Osteocyte (in vitro differentiated cells): Measurements from ENCODE around the gene MYH14. TPM values are rescaled to one million over a fixed set of nuclear protein-coding genes. Genes with fewer than 3 reads are reported as not detected.

Experiments
- DNase-seq: peaks from one replicate; pipeline ENCODE4 v3.0.0; 2021; ENCODE audit warnings: mixed read lengths; ENCODE audit not compliant: unreplicated experiment; ENCODE audit errors: extremely low spot score
- H3K27ac Mint-ChIP-seq: one replicate; pipeline ENCODE4 v1.8.0; 2021; ENCODE audit warnings: mild to moderate bottlenecking, mixed read lengths; ENCODE audit not compliant: unreplicated experiment
- H3K27me3 Mint-ChIP-seq: one replicate; pipeline ENCODE4 v1.8.0; 2021; ENCODE audit warnings: mixed read lengths; ENCODE audit not compliant: unreplicated experiment
- H3K36me3 Mint-ChIP-seq: one replicate; pipeline ENCODE4 v1.8.0; 2021; ENCODE audit warnings: mixed read lengths; ENCODE audit not compliant: unreplicated experiment
- H3K4me1 Mint-ChIP-seq: one replicate; pipeline ENCODE4 v1.8.0; 2021; ENCODE audit warnings: mixed read lengths; ENCODE audit not compliant: unreplicated experiment
- H3K4me3 Mint-ChIP-seq: one replicate; pipeline ENCODE4 v1.8.0; 2021; ENCODE audit warnings: mild to moderate bottlenecking, moderate library complexity, mixed read lengths; ENCODE audit not compliant: unreplicated experiment
- H3K9me3 Mint-ChIP-seq: one replicate; pipeline ENCODE4 v1.8.0; 2021; ENCODE audit warnings: mixed read lengths; ENCODE audit not compliant: unreplicated experiment
- CTCF ChIP-seq: fragments of 200-600 bp; sonication (generic); IDR thresholded peaks from 2 replicates; pipeline ENCODE4 v1.5.0; 2021; ENCODE audit warnings: antibody characterized with exemption, mild to moderate bottlenecking, moderate library complexity
- total RNA-seq: library from RNA; stranded (reverse); gene quantifications from 2 replicates; pipeline ENCODE4 v1.2.1, GENCODE V29; 2021

The MYH14 gene
- total RNA-seq, 1 donor from 2014 or later, result not detected

GRCh38 chr19:50277966-50278580 lies 74.7 kb downstream of the MYH14 start:
- H3K27me3 Mint-ChIP-seq, result no peaks in the 10 kb centered on the region
- DNase-seq, result no peak
- no peak for TF ChIP-seq CTCF
- H3K36me3 Mint-ChIP-seq, result no peaks in the 10 kb centered on the region
- no peak overlapping the region for H3K27ac Mint-ChIP-seq
- H3K4me3 Mint-ChIP-seq, result no peak overlapping the region
- no peaks in the 10 kb centered on the region for H3K4me1 Mint-ChIP-seq
- H3K9me3 Mint-ChIP-seq, result no peaks in the 10 kb centered on the region

GRCh38 chr19:50280074-50280473 lies 76.7 kb downstream of the MYH14 start:
- Mint-ChIP-seq H3K36me3 (no peaks in the 10 kb centered on the region), H3K27me3 (no peaks in the 10 kb centered on the region)
- TF ChIP-seq CTCF, result no peak

GRCh38 chr19:50280983-50281382 lies 77.6 kb downstream of the MYH14 start:
- Mint-ChIP-seq H3K4me3 (no peak overlapping the region), H3K27me3 (no peaks in the 10 kb centered on the region), H3K27ac (no peak overlapping the region), H3K4me1 (no peaks in the 10 kb centered on the region), H3K36me3 (no peaks in the 10 kb centered on the region), H3K9me3 (peaks cover 10% of the 10 kb centered on the region)
- DNase-seq, result no peak
- no peak for TF ChIP-seq CTCF

More at GRCh38 chr19:50280074-50280473, 76.7 kb downstream of the MYH14 start:
- Mint-ChIP-seq H3K27ac (no peak overlapping the region), H3K4me1 (no peaks in the 10 kb centered on the region), H3K4me3 (no peak overlapping the region), H3K9me3 (peaks cover 2% of the 10 kb centered on the region)
- no peak for DNase-seq

GRCh38 chr19:50281491-50281890 lies 78.1 kb downstream of the MYH14 start:
- no peak overlapping the region for H3K27ac Mint-ChIP-seq
- H3K27me3 Mint-ChIP-seq, result no peaks in the 10 kb centered on the region
- H3K4me1 Mint-ChIP-seq, result no peaks in the 10 kb centered on the region
- H3K4me3 Mint-ChIP-seq, result no peak overlapping the region
- no peaks in the 10 kb centered on the region for H3K36me3 Mint-ChIP-seq
- no peak for TF ChIP-seq CTCF
- H3K9me3 Mint-ChIP-seq, result peaks cover 14% of the 10 kb centered on the region
- DNase-seq, result no peak

GRCh38 chr19:50285833-50286232 lies 82.4 kb downstream of the MYH14 start:
- DNase-seq, result no peak
- Mint-ChIP-seq H3K27me3 (no peaks in the 10 kb centered on the region), H3K4me1 (no peaks in the 10 kb centered on the region), H3K27ac (no peak overlapping the region), H3K4me3 (no peak overlapping the region), H3K9me3 (peaks cover 34% of the 10 kb centered on the region), H3K36me3 (no peaks in the 10 kb centered on the region)
- TF ChIP-seq CTCF, result no peak
